GM12878 (cell line): Measurements from ENCODE around the gene PSMB7. TPM values are rescaled to one million over a fixed set of nuclear protein-coding genes. Genes with fewer than 3 reads are reported as not detected.

Source experiments
- ATAC-seq: fragments of 200-7000 bp; cut with Tn5 transposase; 3 replicates; pipeline ENCODE4 v1.9.1; 2020; ENCODE audit warnings: mild to moderate bottlenecking, moderate library complexity
- BruUV-seq: library from RNA; stranded (reverse); fragments of 400-500 nt; replicated peaks from 2 replicates; lab custom pipeline; 2021; lab: Mats Ljungman, UMichigan
- CTCF ChIA-PET: fragments of 300-600 bp; sonication (Branson Sonifier 250); formaldehyde crosslinking; extraction: SDS; loops from one replicate; lab custom pipeline; 2021; ENCODE audit warnings: inconsistent platforms; lab: Yijun Ruan, JAX
- POLR2A ChIA-PET: fragments of 350-600 bp; formaldehyde crosslinking; extraction: SDS; loops from one replicate; lab custom pipeline; 2021; ENCODE audit warnings: inconsistent platforms; lab: Charles Lee
- RAD21 ChIA-PET: fragments of 300-600 bp; sonication (Branson Sonifier 250); formaldehyde crosslinking; loops from one replicate; lab custom pipeline; 2023; ENCODE audit warnings: antibody characterized with exemption; ENCODE audit not compliant: unreplicated experiment; lab: Charles Lee
- SMC1A ChIA-PET: fragments of 300-600 bp; sonication (Branson Sonifier 250); formaldehyde crosslinking; loops from one replicate; lab custom pipeline; 2023; ENCODE audit not compliant: unreplicated experiment, uncharacterized antibody; lab: Charles Lee
- DNase-seq: peaks from one replicate; pipeline ENCODE4 v3.0.0-alpha.2; 2011; ENCODE audit warnings: low read depth, low spot score
- FAIRE-seq: peaks from 3 replicates; lab custom pipeline; 2011; peaks lifted over from hg19 to GRCh38; lab: Jason Lieb, UNC
- H2AFZ ChIP-seq: 2 replicates; pipeline ENCODE4 v1.6.0; 2011; ENCODE audit warnings: low read depth, low read length, control low read depth; ENCODE audit not compliant: control insufficient read depth
- H3K27ac ChIP-seq: 2 replicates; pipeline ENCODE4 v1.5.1; 2011; ENCODE audit warnings: control low read depth; ENCODE audit not compliant: control insufficient read depth, insufficient read depth
- H3K27me3 ChIP-seq, 2 experiments: replicated peaks in 1 of 2; 2 replicates each; pipeline versions ENCODE4 v1.6.0 to v1.6.1; 2011; ENCODE audit warnings: low read length in 1 of 2; ENCODE audit not compliant: control insufficient read depth in 2 of 2, insufficient read depth in 2 of 2
- H3K36me3 ChIP-seq, 2 experiments: 2 replicates each; pipeline ENCODE4 v1.5.1; 2011; ENCODE audit warnings: low read length in 1 of 2; ENCODE audit not compliant: control insufficient read depth in 2 of 2, insufficient read depth in 2 of 2
- H3K4me1 ChIP-seq: 2 replicates; pipeline ENCODE4 v1.6.1; 2011; ENCODE audit warnings: mild to moderate bottlenecking, low read length, moderate library complexity, mixed read lengths; ENCODE audit not compliant: control insufficient read depth, insufficient read depth
- H3K4me2 ChIP-seq: 2 replicates; pipeline ENCODE4 v1.6.0; 2011; ENCODE audit warnings: control low read depth; ENCODE audit not compliant: control insufficient read depth, insufficient read depth
- H3K4me3 ChIP-seq: fragments of 200-600 bp; sonication (generic); 2 replicates; pipeline ENCODE4 v1.5.1; 2016
- H3K79me2 ChIP-seq: 2 replicates; pipeline ENCODE4 v1.6.0; 2011; ENCODE audit warnings: low read length; ENCODE audit not compliant: control insufficient read depth, insufficient read depth
- H3K9ac ChIP-seq: 2 replicates; pipeline ENCODE4 v1.8.0; 2011; ENCODE audit warnings: low read length, control low read depth, mixed read lengths; ENCODE audit not compliant: control insufficient read depth, insufficient read depth
- H3K9me3 ChIP-seq: replicated peaks from 3 replicates; pipeline ENCODE4 v1.5.1; 2011; ENCODE audit warnings: mild to moderate bottlenecking, low read length; ENCODE audit not compliant: control insufficient read depth, insufficient read depth
- H4K20me1 ChIP-seq: 2 replicates; pipeline ENCODE4 v1.6.0; 2011; ENCODE audit not compliant: control insufficient read depth, insufficient read depth
- PAX5 ChIP-seq: IDR thresholded peaks from 2 replicates; pipeline ENCODE4 v1.6.1; 2011; ENCODE audit warnings: low read depth, low read length, borderline replicate concordance
- POLR2AphosphoS5 ChIP-seq: IDR thresholded peaks from 2 replicates; pipeline ENCODE4 v1.6.1; 2011; ENCODE audit warnings: mild to moderate bottlenecking, low read length, inconsistent platforms
- ZNF592 ChIP-seq: fragments of 450-650 bp; IDR thresholded peaks from 2 replicates; pipeline ENCODE4 v1.6.1; 2017; ENCODE audit warnings: mild to moderate bottlenecking, moderate library complexity
- WGBS: methylation state at CpG from one replicate; pipeline ENCODE4 v1.1.6; 2016; ENCODE audit warnings: low lambda C conversion rate; ENCODE audit not compliant: insufficient replicate concordance, insufficient coverage; ENCODE audit errors: missing lambda C conversion rate; 5-methylcytosine and 5-hydroxymethylcytosine counted together
- in situ Hi-C: fragments of 300-500 bp; cut with MboI; formaldehyde crosslinking; loops from 9 replicates; pipeline ENCODE4 v1.14.3; 2018; ENCODE audit warnings: mixed read lengths
- intact Hi-C: fragments of 100-400 bp; cut with micrococcal nuclease; formaldehyde crosslinking; loops from one replicate; pipeline ENCODE4 v1.14.2; 2022; ENCODE audit not compliant: unreplicated experiment
- polyA plus RNA-seq, 11 experiments: library from polyadenylated mRNA; depleted of rRNA in 4 of 11; unstranded in 6 of 11; stranded (reverse) in 5 of 11; fragments of >200 nt; fragmentation: Nextera tagmentation in 4 of 11; fragmentation: Illumina TruSeq in 1 of 11; extraction: Ambion mirVana in 4 of 11; extraction: Trizol in 1 of 11; gene quantifications; 1 replicate in 1 of 11; 2 replicates in 10 of 11; pipeline versions ENCODE4 v1.2.1 to v1.2.3, GENCODE V29; 2011 to 2016; ENCODE audit warnings: inconsistent platforms in 2 of 11, missing spikeins in 2 of 11, low read depth in 1 of 11
- total RNA-seq, 4 experiments: library from RNA; depleted of rRNA in 3 of 4; stranded (reverse); fragments of >200 nt in 3 of 4; fragmentation: Illumina TruSeq in 1 of 4; extraction: Trizol in 1 of 4; gene quantifications; 2 replicates each; pipeline versions ENCODE4 v1.2.1 to v1.2.3, GENCODE V29; 2013 to 2021

PSMB7 gene
- total and polyA plus RNA-seq, 10 of the 15 experiments (the other 5 are each of a cell fraction or from before 2014, with no cell fraction given), result 174 to 564 (median 268) TPM

- DNase-seq (no peak), FAIRE-seq (no peak), ATAC-seq (no peak)
- no peak overlapping the region for H3K27ac ChIP-seq
- in situ Hi-C loops, result no loop called here
- H3K9me3 ChIP-seq, result no peaks in the 10 kb centered on the region
- no peak overlapping the region for H3K4me3 ChIP-seq
- no peaks in the 10 kb centered on the region for H3K27me3 ChIP-seq
- no peak overlapping the region for H3K9ac ChIP-seq
- peaks cover 11 to 12% of the 10 kb centered on the region in 2 experiments; a peak in 3 of 4 replicates for H3K36me3 ChIP-seq
- TF ChIP-seq POLR2AphosphoS5, result 0 out of 2 replicates have a peak, but pooled peaks have one; percentile 8
- TF ChIP-seq ZNF592, result no peak
- no peak for TF ChIP-seq PAX5
- ChIA-PET POLR2A (no interaction called here), RAD21 (no interaction called here), SMC1A (no interaction called here), CTCF (interaction anchor here (1.0 to 2.1 kb wide), 2 partner anchors 226 to 233 kb away, joined by 3 to 13 read pairs; no protein-coding TSS in a partner anchor)
- intact Hi-C loops, result loop anchor here (10.0 kb wide), 2 partner anchors 235 to 395 kb away; no protein-coding TSS in a partner anchor
- peaks cover 3% of the 10 kb centered on the region for H3K79me2 ChIP-seq
- H2AFZ ChIP-seq, result no peak overlapping the region
- no peak overlapping the region for H3K4me2 ChIP-seq
- BruUV-seq, result no TSS peak
- H3K4me1 ChIP-seq, result no peaks in the 10 kb centered on the region
- WGBS, result 91% methylated on average over 11 of the region's 11 CpGs
- H4K20me1 ChIP-seq, result 0 out of 2 replicates have a peak, but pooled peaks cover 14% of the 10 kb centered on the region
Measured at GRCh38 chr9:124359855-124360678, 55.2 kb downstream of the PSMB7 start.
